ENCODE measurements around the gene NOS1AP. TPM values are rescaled to one million over a fixed set of nuclear protein-coding genes. Genes with fewer than 3 reads are reported as not detected.

NOS1AP gene
- total RNA-seq, 2 experiments from 2014 or later = 0.18 TPM

- Mint-ChIP-seq H3K9me3 (no peaks in the 10 kb centered on the region), H3K4me1 (ENCODE audit: low read depth) (no peaks in the 10 kb centered on the region), H3K27me3 (no peaks in the 10 kb centered on the region), H3K36me3 (ENCODE audit: low read depth) (no peaks in the 10 kb centered on the region), H3K4me3 (no peak overlapping the region), H3K27ac (no peak overlapping the region)
- ChIA-PET CTCF (no interaction called here), POLR2A (no interaction called here)
- no peak for TF ChIP-seq CTCF (IDR thresholded peaks at IDR 0.05)
- no peak for DNase-seq
- intact Hi-C loops (cut with micrococcal nuclease) = no loop called here
- ATAC-seq = no peak
Measured at GRCh38 chr1:162368451-162368850, 299.0 kb downstream of the NOS1AP start.

GRCh38 chr1:162369571-162369970 is 300.1 kb downstream of the NOS1AP start:
- Mint-ChIP-seq H3K9me3 (no peaks in the 10 kb centered on the region), H3K27ac (no peak overlapping the region), H3K4me3 (no peak overlapping the region), H3K4me1 (ENCODE audit: low read depth) (no peaks in the 10 kb centered on the region), H3K27me3 (no peaks in the 10 kb centered on the region), H3K36me3 (ENCODE audit: low read depth) (no peaks in the 10 kb centered on the region)
- no peak for TF ChIP-seq CTCF (IDR thresholded peaks at IDR 0.05)
- intact Hi-C loops (cut with micrococcal nuclease) = no loop called here
- no peak for ATAC-seq
- ChIA-PET POLR2A (no interaction called here), CTCF (no interaction called here)
- DNase-seq = no peak

- ATAC-seq = no peak
- Mint-ChIP-seq H3K27me3 (no peaks in the 10 kb centered on the region), H3K4me1 (ENCODE audit: low read depth) (no peaks in the 10 kb centered on the region), H3K4me3 (no peak overlapping the region), H3K9me3 (no peaks in the 10 kb centered on the region), H3K36me3 (ENCODE audit: low read depth) (no peaks in the 10 kb centered on the region), H3K27ac (no peak overlapping the region)
- DNase-seq = no peak
- ChIA-PET POLR2A (no interaction called here), CTCF (no interaction called here)
- no peak for TF ChIP-seq CTCF (IDR thresholded peaks at IDR 0.05)
- intact Hi-C loops (cut with micrococcal nuclease) = no loop called here
Measured at GRCh38 chr1:162370161-162370560, 300.7 kb downstream of the NOS1AP start.

GRCh38 chr1:162370721-162371120 is 301.2 kb downstream of the NOS1AP start:
- ChIA-PET CTCF (no interaction called here), POLR2A (no interaction called here)

GRCh38 chr1:162371611-162372010 is 302.1 kb downstream of the NOS1AP start:
- ChIA-PET CTCF (no interaction called here), POLR2A (no interaction called here)
- H3K27me3 Mint-ChIP-seq = no peaks in the 10 kb centered on the region
- H3K4me3 Mint-ChIP-seq = no peak overlapping the region
- H3K27ac Mint-ChIP-seq = no peak overlapping the region
- ATAC-seq = no peak
- intact Hi-C loops (cut with micrococcal nuclease) = no loop called here
- H3K4me1 Mint-ChIP-seq (ENCODE audit: low read depth) = no peaks in the 10 kb centered on the region
- no peak for DNase-seq
- no peaks in the 10 kb centered on the region for H3K9me3 Mint-ChIP-seq
- no peak for TF ChIP-seq CTCF (IDR thresholded peaks at IDR 0.05)
- H3K36me3 Mint-ChIP-seq (ENCODE audit: low read depth) = no peaks in the 10 kb centered on the region

More at GRCh38 chr1:162370721-162371120, 301.2 kb downstream of the NOS1AP start:
- no peaks in the 10 kb centered on the region for H3K27me3 Mint-ChIP-seq
- intact Hi-C loops (cut with micrococcal nuclease) = no loop called here
- no peak overlapping the region for H3K4me3 Mint-ChIP-seq
- ATAC-seq = no peak
- DNase-seq = no peak
- TF ChIP-seq CTCF (IDR thresholded peaks at IDR 0.05) = no peak
- no peaks in the 10 kb centered on the region for H3K36me3 Mint-ChIP-seq (ENCODE audit: low read depth)
- H3K27ac Mint-ChIP-seq = no peak overlapping the region
- no peaks in the 10 kb centered on the region for H3K4me1 Mint-ChIP-seq (ENCODE audit: low read depth)
- no peaks in the 10 kb centered on the region for H3K9me3 Mint-ChIP-seq

All from activated CD8-positive, alpha-beta T cell treated with anti-CD3 and anti-CD28 coated beads for 36 hours (primary cell).